SK-N-SH (cell line): ENCODE measurements around the gene RAP1B.

ENCODE experiments used
- GABPA ChIP-seq: IDR thresholded peaks from 2 replicates; pipeline ENCODE4 v1.4.0; 2012; ENCODE audit warnings: low read depth, mild to moderate bottlenecking
- NRF1 ChIP-seq: IDR thresholded peaks from 2 replicates; pipeline ENCODE4 v1.6.1; 2012; ENCODE audit warnings: low read depth, mild to moderate bottlenecking, low read length

DNA sequence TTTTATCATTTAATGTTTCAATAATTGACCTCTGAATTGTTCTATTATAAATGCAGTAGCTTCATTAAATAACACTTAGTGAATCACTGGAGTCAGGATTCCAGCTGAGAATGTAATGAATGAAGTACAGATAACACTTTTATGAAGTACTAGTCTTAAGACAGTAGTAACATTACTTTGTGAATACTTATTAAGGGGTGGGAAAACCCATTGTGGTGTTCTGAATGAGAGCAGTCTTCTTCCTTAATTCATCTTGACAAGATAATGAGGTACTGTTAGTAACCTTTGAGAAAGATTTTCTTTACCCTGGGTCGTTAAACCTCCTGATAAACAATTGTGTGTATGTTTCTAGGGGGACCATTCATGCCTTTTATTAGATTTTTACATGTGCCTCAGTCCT lies 88.8 kb downstream of the RAP1B start:
- no peak for TF ChIP-seq GABPA
- no peak for TF ChIP-seq NRF1
